B cell (primary cell): ENCODE measurements around the gene EIF4E2. TPM values are rescaled to one million over a fixed set of nuclear protein-coding genes. Genes with fewer than 3 reads are reported as not detected.

Source experiments
- ATAC-seq: fragments of 200-7000 bp; cut with Tn5 transposase; one replicate; pipeline ENCODE4 v1.10.0; 2021; ENCODE audit warnings: low read depth, mild to moderate bottlenecking, moderate number of reproducible peaks, moderate library complexity
- CTCF ChIA-PET: fragments of 350-600 bp; sonication (Branson Sonifier 250); formaldehyde crosslinking; loops from one replicate; lab custom pipeline; 2021; ENCODE audit warnings: antibody characterized with exemption, inconsistent platforms; lab: Charles Lee
- POLR2A ChIA-PET: fragments of 350-600 bp; sonication (Branson Sonifier 250); formaldehyde crosslinking; loops from one replicate; lab custom pipeline; 2021; ENCODE audit warnings: antibody characterized with exemption; lab: Charles Lee
- DNase-seq: peaks from one replicate; pipeline ENCODE4 v3.0.0; 2013
- H2AFZ ChIP-seq: 2 replicates; pipeline ENCODE4 v1.6.1; 2012; ENCODE audit warnings: mild to moderate bottlenecking, low read depth, low read length; ENCODE audit not compliant: insufficient read depth, poor library complexity, severe bottlenecking
- H3K27ac ChIP-seq, 2 donors: 1 replicate in 1 of 2; 2 replicates in 1 of 2; pipeline ENCODE4 v1.5.1; 2012 to 2013; ENCODE audit warnings: low read length in 2 of 2, mild to moderate bottlenecking in 2 of 2, moderate library complexity in 1 of 2
- H3K27me3 ChIP-seq, 4 experiments: fragments of 200-600 bp in 1 of 4; sonication (generic) in 1 of 4; replicated peaks in 1 of 4; 1 replicate in 2 of 4; 2 replicates in 2 of 4; pipeline versions ENCODE4 v1.6.1 to v1.7.0; 2013 to 2016; ENCODE audit warnings: low read length in 3 of 4, mild to moderate bottlenecking in 2 of 4, mixed read lengths in 1 of 4, moderate library complexity in 1 of 4; ENCODE audit not compliant: insufficient read depth in 4 of 4, control insufficient read depth in 3 of 4; ENCODE audit errors: control extremely low read depth in 1 of 4
- H3K36me3 ChIP-seq, 2 experiments: replicated peaks in 1 of 2; 1 replicate in 1 of 2; 2 replicates in 1 of 2; pipeline versions ENCODE4 v1.6.1 to v1.7.1; 2013; ENCODE audit warnings: low read length in 1 of 2; ENCODE audit not compliant: insufficient read depth in 2 of 2, control insufficient read depth in 1 of 2; ENCODE audit errors: control extremely low read depth in 1 of 2, extremely low read depth in 1 of 2
- H3K4me1 ChIP-seq, 2 donors: fragments of 200-600 bp in 1 of 2; sonication (generic) in 1 of 2; 1 replicate in 1 of 2; 2 replicates in 1 of 2; pipeline versions ENCODE4 v1.5.1 to v1.6.1; 2013 to 2017; ENCODE audit warnings: low read length in 2 of 2; ENCODE audit not compliant: control insufficient read depth in 2 of 2, insufficient read depth in 2 of 2
- H3K4me2 ChIP-seq: replicated peaks from 2 replicates; pipeline ENCODE3; 2012; ENCODE audit warnings: mild to moderate bottlenecking, low read depth, low read length; ENCODE audit not compliant: poor library complexity, severe bottlenecking
- H3K4me3 ChIP-seq, 5 experiments: fragments of 200-600 bp in 1 of 5; sonication (generic) in 1 of 5; 1 replicate in 3 of 5; 2 replicates in 2 of 5; pipeline versions ENCODE4 v1.5.1 to v1.7.0; 2011 to 2016; ENCODE audit warnings: low read length in 4 of 5, mild to moderate bottlenecking in 4 of 5, low read depth in 2 of 5, control low read depth in 1 of 5, moderate library complexity in 1 of 5; ENCODE audit not compliant: insufficient read depth in 1 of 5; ENCODE audit errors: control extremely low read depth in 1 of 5, extremely low read depth in 1 of 5
- H3K79me2 ChIP-seq: fragments of 200-600 bp; sonication (generic); one replicate; pipeline ENCODE4 v1.6.0; 2016; ENCODE audit warnings: low read length; ENCODE audit not compliant: control insufficient read depth, insufficient read depth
- H3K9ac ChIP-seq: fragments of 200-600 bp; sonication (generic); 2 replicates; pipeline ENCODE4 v1.6.1; 2017; ENCODE audit warnings: mild to moderate bottlenecking, low read length, moderate library complexity
- H3K9me3 ChIP-seq, 3 donors: one replicate each; pipeline versions ENCODE4 v1.6.1 to v1.7.1; 2013; ENCODE audit warnings: low read length in 2 of 3; ENCODE audit not compliant: control insufficient read depth in 2 of 3, insufficient read depth in 1 of 3; ENCODE audit errors: control extremely low read depth in 1 of 3
- H4K20me1 ChIP-seq: 2 replicates; pipeline ENCODE4 v1.6.0; 2012; ENCODE audit warnings: mild to moderate bottlenecking, low read length; ENCODE audit not compliant: insufficient read depth, control insufficient read depth, poor library complexity, severe bottlenecking
- H3K27ac Mint-ChIP-seq: one replicate; pipeline ENCODE4 v1.8.0; 2021; ENCODE audit warnings: mixed read lengths
- H3K27me3 Mint-ChIP-seq: one replicate; pipeline ENCODE4 v1.8.0; 2021; ENCODE audit warnings: mixed read lengths
- H3K4me1 Mint-ChIP-seq: one replicate; pipeline ENCODE4 v1.8.0; 2021; ENCODE audit warnings: mixed read lengths
- H3K4me3 Mint-ChIP-seq: one replicate; pipeline ENCODE4 v1.8.0; 2021; ENCODE audit warnings: mixed read lengths
- H3K9me3 Mint-ChIP-seq: one replicate; pipeline ENCODE4 v1.8.0; 2022; ENCODE audit warnings: mixed read lengths; ENCODE audit not compliant: insufficient read depth
- CTCF ChIP-seq: fragments of 200-600 bp; IDR thresholded peaks from one replicate; pipeline ENCODE4 v1.8.0; 2022; ENCODE audit warnings: antibody characterized with exemption, mild to moderate bottlenecking
- EZH2 ChIP-seq: IDR thresholded peaks from 2 replicates; pipeline ENCODE4 v1.6.1; 2012; ENCODE audit warnings: borderline replicate concordance, low read depth, mild to moderate bottlenecking, moderate library complexity, low read length; ENCODE audit not compliant: insufficient read depth, poor library complexity, severe bottlenecking
- WGBS: methylation state at CpG from one replicate; pipeline ENCODE4 v1.1.5; 2013; ENCODE audit warnings: missing lambda C conversion rate; ENCODE audit not compliant: insufficient coverage; 5-methylcytosine and 5-hydroxymethylcytosine counted together
- intact Hi-C: fragments of 100-400 bp; cut with micrococcal nuclease; formaldehyde crosslinking; loops from one replicate; pipeline ENCODE4 v1.10.0; 2022
- polyA plus RNA-seq: library from polyadenylated mRNA; depleted of rRNA; stranded (reverse); fragments of >200 nt; gene quantifications from 2 replicates; pipeline ENCODE4 v1.2.3, GENCODE V29; 2012
- total RNA-seq, 2 donors: library from RNA; stranded (reverse); fragments of 120-200 nt in 1 of 2; gene quantifications; 1 replicate in 1 of 2; 2 replicates in 1 of 2; pipeline versions ENCODE4 v1.2.3 to v1.2.4, GENCODE V29; 2013 to 2022

EIF4E2 gene
- total and polyA plus RNA-seq, 2 donors (not counting 1 experiment from before 2014, with no cell fraction given): 17.9 to 67.0 TPM

DNA sequence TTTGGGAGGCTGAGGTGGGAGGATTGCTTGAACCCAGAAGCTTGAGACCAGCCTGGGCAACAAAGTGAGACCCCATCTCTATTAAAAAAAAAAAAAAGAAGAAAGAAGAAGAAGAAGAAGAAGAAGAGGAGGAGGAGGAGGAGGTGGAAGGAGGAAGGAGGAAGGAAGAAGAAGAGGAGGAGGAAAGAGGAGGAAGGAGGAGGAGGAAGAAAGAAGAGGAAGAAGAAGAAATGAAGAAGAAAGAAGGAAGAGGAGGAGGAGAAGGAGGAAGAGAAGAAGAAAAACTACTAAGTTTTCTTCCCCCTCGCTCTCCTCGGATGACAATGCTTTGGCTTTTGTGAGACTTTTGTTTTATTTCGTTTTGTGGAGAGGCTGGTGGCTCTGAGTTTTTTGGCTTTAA lies 52.8 kb downstream of the EIF4E2 start:
- Histone ChIP-seq H3K27ac (no peak overlapping the region), H3K79me2 (no peaks in the 10 kb centered on the region), H3K4me1 (peaks cover 3 to 8% of the 10 kb centered on the region in 2 donors), H3K9ac (no peak overlapping the region), H2AFZ (no peak overlapping the region), H3K4me2 (no peak overlapping the region), H3K9me3 (no peaks in the 10 kb centered on the region), H3K36me3 (no peaks in the 10 kb centered on the region), H3K4me3 (no peak overlapping the region), H3K27me3 (no peaks in the 10 kb centered on the region), H4K20me1 (no peaks in the 10 kb centered on the region)
- Mint-ChIP-seq H3K9me3 (no peaks in the 10 kb centered on the region), H3K4me1 (peaks cover 9% of the 10 kb centered on the region), H3K27ac (no peak overlapping the region), H3K4me3 (no peak overlapping the region), H3K27me3 (peaks cover 16% of the 10 kb centered on the region)
- DNase-seq: no peak
- no peak for ATAC-seq
- WGBS: no CpG with 5 or more reads among the region's 3 CpGs
- intact Hi-C loops: loop anchor here (10.0 kb wide), 1 partner anchor 422 kb away; no protein-coding TSS in a partner anchor
- TF ChIP-seq EZH2 (no peak), CTCF (no peak)
- ChIA-PET POLR2A (no interaction called here), CTCF (no interaction called here)

- Histone ChIP-seq H4K20me1 (no peaks in the 10 kb centered on the region), H2AFZ (no peak overlapping the region), H3K27me3 (no peaks in the 10 kb centered on the region), H3K27ac (no peak overlapping the region), H3K4me2 (no peak overlapping the region), H3K9ac (no peak overlapping the region), H3K9me3 (no peaks in the 10 kb centered on the region), H3K79me2 (no peaks in the 10 kb centered on the region), H3K4me3 (no peak overlapping the region), H3K36me3 (no peaks in the 10 kb centered on the region), H3K4me1 (peaks cover 3 to 8% of the 10 kb centered on the region in 2 donors)
- DNase-seq: no peak
- ChIA-PET POLR2A (no interaction called here), CTCF (interaction anchor here (0.8 kb wide), 1 partner anchor 29 kb away, joined by 3 read pairs; the partner anchor contains the start of gene EFHD1)
- TF ChIP-seq EZH2 (no peak), CTCF (no peak)
- no peak overlapping the region for H3K27ac Mint-ChIP-seq
- H3K4me3 Mint-ChIP-seq: no peak overlapping the region
- intact Hi-C loops: loop anchor here (10.0 kb wide), 1 partner anchor 420 kb away; no protein-coding TSS in a partner anchor
- H3K4me1 Mint-ChIP-seq: peaks cover 9% of the 10 kb centered on the region
- no peaks in the 10 kb centered on the region for H3K9me3 Mint-ChIP-seq
- WGBS: 99% methylated on average over 4 of the region's 10 CpGs
- peaks cover 16% of the 10 kb centered on the region for H3K27me3 Mint-ChIP-seq
- no peak for ATAC-seq
Measured at GRCh38 chr2:232604535-232604934, 54.0 kb downstream of the EIF4E2 start.
